Keratinocyte (primary cell): ENCODE results near the gene COMMD6. TPM values are rescaled to one million over a fixed set of nuclear protein-coding genes. Genes with fewer than 3 reads are reported as not detected.

Experiments
- DNase-seq: peaks from one replicate; pipeline ENCODE4 v3.0.0-alpha.2; 2011; ENCODE audit warnings: low read depth, missing footprints, low spot score
- FAIRE-seq: peaks from 2 replicates; lab custom pipeline; 2011; peaks lifted over from hg19 to GRCh38; lab: Jason Lieb, UNC
- H2AFZ ChIP-seq: 2 replicates; pipeline ENCODE4 v1.6.0; 2012; ENCODE audit warnings: low read length, control low read depth, inconsistent platforms; ENCODE audit not compliant: control insufficient read depth
- H3K27ac ChIP-seq: 2 replicates; pipeline ENCODE4 v1.5.1; 2011; ENCODE audit warnings: low read length; ENCODE audit not compliant: control insufficient read depth, insufficient read depth
- H3K27me3 ChIP-seq: 3 replicates; pipeline ENCODE4 v1.6.0; 2011; ENCODE audit warnings: low read length; ENCODE audit not compliant: control insufficient read depth, insufficient read depth; ENCODE audit errors: extremely low read depth
- H3K36me3 ChIP-seq, 2 experiments: 2 replicates in 1 of 2; 3 replicates in 1 of 2; pipeline ENCODE4 v1.5.1; 2011; ENCODE audit warnings: low read length in 2 of 2, mild to moderate bottlenecking in 1 of 2; ENCODE audit not compliant: control insufficient read depth in 2 of 2, insufficient read depth in 2 of 2; ENCODE audit errors: extremely low read depth in 1 of 2
- H3K4me1 ChIP-seq: 3 replicates; pipeline ENCODE4 v1.5.1; 2011; ENCODE audit warnings: low read length; ENCODE audit not compliant: control insufficient read depth, insufficient read depth; ENCODE audit errors: extremely low read depth
- H3K4me2 ChIP-seq: 3 replicates; pipeline ENCODE4 v1.6.0; 2011; ENCODE audit warnings: low read depth, low read length; ENCODE audit not compliant: control insufficient read depth, insufficient read depth; ENCODE audit errors: extremely low read depth
- H3K4me3 ChIP-seq, 3 experiments: fragments of 200-600 bp in 1 of 3; sonication (generic) in 1 of 3; 2 replicates in 2 of 3; 3 replicates in 1 of 3; pipeline ENCODE4 v1.5.1; 2011 to 2016; ENCODE audit warnings: low read length in 3 of 3, mild to moderate bottlenecking in 3 of 3, control low read depth in 2 of 3, inconsistent platforms in 1 of 3, low read depth in 1 of 3, mixed read lengths in 1 of 3, mixed run types in 1 of 3, moderate library complexity in 1 of 3; ENCODE audit not compliant: control insufficient read depth in 2 of 3, insufficient read depth in 2 of 3; ENCODE audit errors: extremely low read depth in 1 of 3
- H3K79me2 ChIP-seq: 2 replicates; pipeline ENCODE4 v1.6.0; 2012; ENCODE audit warnings: low read length; ENCODE audit not compliant: control insufficient read depth, insufficient read depth
- H3K9ac ChIP-seq: 3 replicates; pipeline ENCODE4 v1.6.0; 2011; ENCODE audit warnings: low read length; ENCODE audit not compliant: control insufficient read depth, insufficient read depth; ENCODE audit errors: extremely low read depth
- H3K9me1 ChIP-seq: 3 replicates; pipeline ENCODE4 v1.6.0; 2011; ENCODE audit warnings: low read length; ENCODE audit not compliant: control insufficient read depth, insufficient read depth; ENCODE audit errors: extremely low read depth
- H3K9me3 ChIP-seq: 2 replicates; pipeline ENCODE4 v1.5.1; 2012; ENCODE audit warnings: low read depth, low read length; ENCODE audit not compliant: control insufficient read depth
- H4K20me1 ChIP-seq: 3 replicates; pipeline ENCODE4 v1.6.0; 2011; ENCODE audit warnings: low read length; ENCODE audit not compliant: control insufficient read depth, insufficient read depth; ENCODE audit errors: extremely low read depth
- EZH2 ChIP-seq: IDR thresholded peaks from one replicate; pipeline ENCODE4 v1.6.1; 2012; ENCODE audit warnings: inconsistent platforms, mild to moderate bottlenecking, low read length, moderate library complexity
- dilution Hi-C: fragments of 300-500 bp; cut with MboI; formaldehyde crosslinking; loops from one replicate; pipeline ENCODE4 v1.7.0; 2020; ENCODE audit warnings: low sequenced_read_pairs; ENCODE audit not compliant: extremely low pct_ligation_motif_present
- polyA plus RNA-seq, 5 experiments: library from polyadenylated mRNA; depleted of rRNA in 3 of 5; stranded (reverse) in 3 of 5; stranded (forward) in 1 of 5; unstranded in 1 of 5; fragments of >200 nt; gene quantifications; 1 replicate in 1 of 5; 2 replicates in 3 of 5; 3 replicates in 1 of 5; pipeline versions ENCODE4 v1.2.1 to v1.2.3, GENCODE V29; 2011 to 2012; ENCODE audit warnings: missing spikeins in 2 of 5, low read depth in 1 of 5, low replicate concordance in 1 of 5
- TF ChIP-seq, protein P1 (sequence below), 3 experiments: IDR thresholded peaks in 1 of 3; conservative IDR thresholded peaks in 1 of 3; optimal IDR thresholded peaks in 1 of 3; 2 replicates in 2 of 3; 3 replicates in 1 of 3; pipeline versions ENCODE3 to v1.5.1; 2011; ENCODE audit warnings: low read length in 3 of 3, mild to moderate bottlenecking in 3 of 3, moderate library complexity in 2 of 3, control low read depth in 1 of 3, inconsistent platforms in 1 of 3; ENCODE audit not compliant: insufficient read depth in 2 of 3; ENCODE audit errors: extremely low read depth in 1 of 3

COMMD6 gene
- polyA plus RNA-seq, 1 donor (not counting 4 experiments of a cell fraction or from before 2014, with no cell fraction given) = 403 TPM

DNA sequence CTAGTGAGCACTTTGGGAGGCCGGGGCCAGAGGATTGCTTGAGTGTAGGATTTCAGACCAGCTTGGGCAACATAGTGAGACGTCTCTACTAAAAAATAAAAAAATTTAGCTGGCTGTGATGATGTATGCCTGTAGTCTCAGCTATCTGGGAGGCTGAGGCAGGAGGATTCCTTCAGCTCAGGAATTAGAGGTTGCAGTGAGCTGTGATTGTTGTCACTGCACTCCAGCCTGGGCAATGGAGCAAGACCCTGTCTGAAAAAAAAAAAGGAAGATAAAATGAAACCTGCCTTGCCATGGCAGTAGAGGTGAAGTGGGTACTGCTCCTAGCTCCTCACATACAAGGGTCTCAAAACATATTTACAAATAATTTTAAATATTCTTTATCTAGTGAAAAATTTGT, 19.3 kb upstream of the COMMD6 start:
- no peak overlapping the region for H3K4me3 ChIP-seq
- H3K27ac ChIP-seq = no peak overlapping the region
- H3K9me3 ChIP-seq = no peaks in the 10 kb centered on the region
- no peak overlapping the region for H3K4me2 ChIP-seq
- H3K27me3 ChIP-seq = no peaks in the 10 kb centered on the region
- peaks cover 57% of the 10 kb centered on the region for H3K79me2 ChIP-seq
- no peak for FAIRE-seq
- TF ChIP-seq, protein P1, sequence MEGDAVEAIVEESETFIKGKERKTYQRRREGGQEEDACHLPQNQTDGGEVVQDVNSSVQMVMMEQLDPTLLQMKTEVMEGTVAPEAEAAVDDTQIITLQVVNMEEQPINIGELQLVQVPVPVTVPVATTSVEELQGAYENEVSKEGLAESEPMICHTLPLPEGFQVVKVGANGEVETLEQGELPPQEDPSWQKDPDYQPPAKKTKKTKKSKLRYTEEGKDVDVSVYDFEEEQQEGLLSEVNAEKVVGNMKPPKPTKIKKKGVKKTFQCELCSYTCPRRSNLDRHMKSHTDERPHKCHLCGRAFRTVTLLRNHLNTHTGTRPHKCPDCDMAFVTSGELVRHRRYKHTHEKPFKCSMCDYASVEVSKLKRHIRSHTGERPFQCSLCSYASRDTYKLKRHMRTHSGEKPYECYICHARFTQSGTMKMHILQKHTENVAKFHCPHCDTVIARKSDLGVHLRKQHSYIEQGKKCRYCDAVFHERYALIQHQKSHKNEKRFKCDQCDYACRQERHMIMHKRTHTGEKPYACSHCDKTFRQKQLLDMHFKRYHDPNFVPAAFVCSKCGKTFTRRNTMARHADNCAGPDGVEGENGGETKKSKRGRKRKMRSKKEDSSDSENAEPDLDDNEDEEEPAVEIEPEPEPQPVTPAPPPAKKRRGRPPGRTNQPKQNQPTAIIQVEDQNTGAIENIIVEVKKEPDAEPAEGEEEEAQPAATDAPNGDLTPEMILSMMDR (optimal IDR thresholded peaks at IDR 0.05 in 1 of 3, IDR thresholded peaks at IDR 0.05 in 1 of 3, conservative IDR thresholded peaks at IDR 0.05 in 1 of 3; ENCODE audit: extremely low read depth in 1 of 3, insufficient read depth in 2 of 3, low read length in 3 of 3) = no peak
- no peak overlapping the region for H2AFZ ChIP-seq
- no peaks in the 10 kb centered on the region for H3K4me1 ChIP-seq
- H3K9me1 ChIP-seq = peaks cover 2% of the 10 kb centered on the region
- dilution Hi-C loops = no loop called here
- H3K36me3 ChIP-seq = peaks cover 0 to 18% of the 10 kb centered on the region in 2 experiments
- no peaks in the 10 kb centered on the region for H4K20me1 ChIP-seq
- no peak for DNase-seq
- H3K9ac ChIP-seq = no peak overlapping the region

DNA sequence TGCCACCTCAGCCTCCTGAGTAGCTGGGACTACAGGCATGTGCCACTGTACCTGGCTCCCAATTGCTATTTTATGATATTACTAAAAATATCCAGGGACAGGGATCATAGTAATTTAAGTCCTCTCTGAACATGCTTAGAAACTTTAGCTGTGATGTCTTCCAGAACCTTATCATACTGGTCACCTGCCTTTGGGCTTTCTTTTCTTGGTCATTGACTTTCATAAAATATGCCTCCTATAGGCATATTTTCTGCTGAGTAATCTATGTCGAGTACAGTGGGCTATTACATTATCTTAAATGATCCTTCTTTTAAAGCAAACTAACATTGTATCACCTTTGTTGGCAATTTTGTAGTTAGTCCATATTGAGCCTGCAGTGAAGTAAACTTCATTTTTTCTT, 18.2 kb upstream of the COMMD6 start:
- no peak for FAIRE-seq
- Histone ChIP-seq H3K79me2 (peaks cover 67% of the 10 kb centered on the region), H3K9me3 (no peaks in the 10 kb centered on the region), H3K4me1 (peaks cover 8% of the 10 kb centered on the region), H3K27me3 (no peaks in the 10 kb centered on the region), H3K9ac (no peak overlapping the region), H4K20me1 (no peaks in the 10 kb centered on the region), H3K9me1 (peaks cover 2% of the 10 kb centered on the region), H2AFZ (no peak overlapping the region), H3K27ac (no peak overlapping the region), H3K4me3 (no peak overlapping the region), H3K4me2 (no peak overlapping the region), H3K36me3 (peaks cover 0 to 18% of the 10 kb centered on the region in 2 experiments)
- DNase-seq = no peak
- dilution Hi-C loops = no loop called here
- no peak for TF ChIP-seq EZH2
- TF ChIP-seq, protein P1 (optimal IDR thresholded peaks at IDR 0.05 in 1 of 3, IDR thresholded peaks at IDR 0.05 in 1 of 3, conservative IDR thresholded peaks at IDR 0.05 in 1 of 3; ENCODE audit: extremely low read depth in 1 of 3, insufficient read depth in 2 of 3, low read length in 3 of 3) = no peak
